ENCODE results near the gene EPSTI1. TPM values are rescaled to one million over a fixed set of nuclear protein-coding genes. Genes with fewer than 3 reads are reported as not detected.

EPSTI1 gene
- total RNA-seq, 1 donor from 2014 or later = 4.6 TPM

DNA sequence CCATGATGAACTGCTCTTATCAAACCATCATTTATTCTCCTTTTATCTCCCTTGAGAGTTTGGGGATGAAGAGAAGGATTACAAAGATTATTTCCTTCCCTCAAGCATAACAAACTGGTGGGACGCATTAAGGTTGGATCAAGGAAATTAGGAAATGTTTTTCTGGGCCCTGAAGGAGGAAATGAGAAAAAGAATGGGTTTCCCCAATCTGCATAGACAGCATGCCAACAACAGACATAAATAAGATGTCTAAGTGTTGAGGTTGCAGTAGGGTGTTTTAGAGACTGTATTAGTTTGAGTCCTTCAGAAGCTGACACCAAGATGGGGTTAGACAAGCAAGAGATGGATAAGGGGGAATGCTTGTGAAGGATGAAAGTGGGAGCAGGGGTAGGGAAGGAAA lies 7.3 kb downstream of the EPSTI1 start:
- no peak overlapping the region for H3K4me3 ChIP-seq (ENCODE audit: low read depth, low read length)
- TF ChIP-seq, protein P1, sequence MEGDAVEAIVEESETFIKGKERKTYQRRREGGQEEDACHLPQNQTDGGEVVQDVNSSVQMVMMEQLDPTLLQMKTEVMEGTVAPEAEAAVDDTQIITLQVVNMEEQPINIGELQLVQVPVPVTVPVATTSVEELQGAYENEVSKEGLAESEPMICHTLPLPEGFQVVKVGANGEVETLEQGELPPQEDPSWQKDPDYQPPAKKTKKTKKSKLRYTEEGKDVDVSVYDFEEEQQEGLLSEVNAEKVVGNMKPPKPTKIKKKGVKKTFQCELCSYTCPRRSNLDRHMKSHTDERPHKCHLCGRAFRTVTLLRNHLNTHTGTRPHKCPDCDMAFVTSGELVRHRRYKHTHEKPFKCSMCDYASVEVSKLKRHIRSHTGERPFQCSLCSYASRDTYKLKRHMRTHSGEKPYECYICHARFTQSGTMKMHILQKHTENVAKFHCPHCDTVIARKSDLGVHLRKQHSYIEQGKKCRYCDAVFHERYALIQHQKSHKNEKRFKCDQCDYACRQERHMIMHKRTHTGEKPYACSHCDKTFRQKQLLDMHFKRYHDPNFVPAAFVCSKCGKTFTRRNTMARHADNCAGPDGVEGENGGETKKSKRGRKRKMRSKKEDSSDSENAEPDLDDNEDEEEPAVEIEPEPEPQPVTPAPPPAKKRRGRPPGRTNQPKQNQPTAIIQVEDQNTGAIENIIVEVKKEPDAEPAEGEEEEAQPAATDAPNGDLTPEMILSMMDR (conservative IDR thresholded peaks at IDR 0.05; ENCODE audit: low read depth, low read length) = no peak
- no peak for DNase-seq (ENCODE audit: low read depth)

DNA sequence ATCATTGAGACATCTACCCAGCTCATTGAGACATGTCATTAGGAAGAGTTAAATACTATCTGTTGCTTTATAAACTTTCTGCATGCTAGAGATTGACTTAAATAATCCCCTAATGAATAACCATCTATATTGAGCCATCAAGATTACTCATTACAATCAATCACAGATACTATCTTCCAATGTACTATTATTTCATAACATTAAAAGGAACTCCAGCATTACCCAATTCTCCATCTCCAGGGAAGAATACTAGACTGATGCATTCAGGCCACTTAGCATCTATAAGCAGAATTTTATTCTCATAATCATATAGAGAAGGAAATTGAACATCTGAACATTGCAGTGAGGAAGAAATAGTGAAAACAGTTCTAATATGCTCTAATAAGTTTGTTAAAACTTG lies 8.0 kb downstream of the EPSTI1 start:
- no peak for DNase-seq (ENCODE audit: low read depth)
- TF ChIP-seq, protein P1 (conservative IDR thresholded peaks at IDR 0.05; ENCODE audit: low read depth, low read length) = no peak

DNA sequence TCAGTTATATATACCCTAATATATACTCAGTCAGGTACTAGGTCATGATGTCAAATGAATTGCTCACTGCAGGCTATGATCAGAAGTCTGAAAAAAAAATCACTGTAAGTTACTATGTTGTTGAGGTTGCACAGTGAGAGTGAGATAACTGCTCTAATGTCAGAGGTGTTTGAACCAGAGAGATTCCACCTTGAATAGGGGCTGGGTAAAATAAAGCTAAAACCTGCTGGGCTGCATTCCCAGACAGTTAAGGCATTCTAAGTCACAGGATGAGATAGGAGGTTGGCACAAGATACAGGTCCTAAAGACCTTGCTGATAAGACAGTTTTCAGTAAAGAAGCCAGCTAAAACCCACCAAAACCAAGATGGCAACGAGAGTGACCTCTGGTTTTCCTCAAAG lies 10.2 kb downstream of the EPSTI1 start:
- TF ChIP-seq, protein P1 (conservative IDR thresholded peaks at IDR 0.05; ENCODE audit: low read depth, low read length) = no peak
- no peak overlapping the region for H3K4me3 ChIP-seq (ENCODE audit: low read depth, low read length)
- no peak for DNase-seq (ENCODE audit: low read depth)

More for the DNA sequence above, 8.0 kb downstream of the EPSTI1 start:
- no peak overlapping the region for H3K4me3 ChIP-seq (ENCODE audit: low read depth, low read length)

DNA sequence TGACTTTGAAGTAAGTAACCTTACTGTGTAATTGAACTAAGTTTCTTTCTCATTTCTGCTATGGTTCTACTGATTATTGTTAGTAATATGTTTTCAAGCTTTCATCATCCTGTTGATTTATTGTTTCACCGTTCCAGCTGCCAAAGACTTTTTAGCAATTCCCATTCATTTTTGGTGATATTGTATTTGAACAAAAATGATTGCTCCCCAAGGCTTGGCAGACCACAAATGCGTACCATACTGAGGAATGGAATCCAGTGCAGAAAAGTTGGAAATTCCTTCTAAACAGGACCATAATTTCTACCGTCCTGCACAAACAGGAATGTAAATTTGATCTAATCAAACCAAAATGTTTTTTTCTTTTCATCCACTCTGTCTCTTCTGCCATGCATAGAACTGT lies 10.7 kb downstream of the EPSTI1 start:
- no peak for DNase-seq (ENCODE audit: low read depth)
- no peak overlapping the region for H3K4me3 ChIP-seq (ENCODE audit: low read depth, low read length)
- TF ChIP-seq, protein P1 (conservative IDR thresholded peaks at IDR 0.05; ENCODE audit: low read depth, low read length) = no peak

DNA sequence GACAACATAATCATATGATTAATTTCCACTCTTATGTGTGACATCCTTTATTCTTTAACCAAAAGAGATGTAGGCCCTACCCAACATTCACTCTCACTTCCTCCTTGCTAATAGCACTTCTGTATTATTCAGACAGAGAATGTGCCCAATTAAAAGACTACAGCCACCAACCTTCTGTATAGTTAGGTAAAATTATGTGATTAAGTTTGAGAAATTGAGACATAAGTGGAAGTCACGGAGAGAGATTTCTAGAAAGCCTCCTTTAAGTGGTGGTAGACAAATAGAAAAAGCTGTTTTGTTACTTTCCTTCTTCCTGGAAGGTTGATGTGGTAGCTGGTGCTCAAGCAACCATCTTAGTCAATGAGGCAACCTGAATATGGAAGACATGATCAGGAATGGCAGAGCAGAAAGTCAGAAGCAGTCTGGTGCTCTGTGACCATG lies 14.8 kb downstream of the EPSTI1 start:
- TF ChIP-seq, protein P1 (conservative IDR thresholded peaks at IDR 0.05; ENCODE audit: low read depth, low read length) = no peak
- DNase-seq (ENCODE audit: low read depth) = no peak
- H3K4me3 ChIP-seq (ENCODE audit: low read depth, low read length) = no peak overlapping the region

DNA sequence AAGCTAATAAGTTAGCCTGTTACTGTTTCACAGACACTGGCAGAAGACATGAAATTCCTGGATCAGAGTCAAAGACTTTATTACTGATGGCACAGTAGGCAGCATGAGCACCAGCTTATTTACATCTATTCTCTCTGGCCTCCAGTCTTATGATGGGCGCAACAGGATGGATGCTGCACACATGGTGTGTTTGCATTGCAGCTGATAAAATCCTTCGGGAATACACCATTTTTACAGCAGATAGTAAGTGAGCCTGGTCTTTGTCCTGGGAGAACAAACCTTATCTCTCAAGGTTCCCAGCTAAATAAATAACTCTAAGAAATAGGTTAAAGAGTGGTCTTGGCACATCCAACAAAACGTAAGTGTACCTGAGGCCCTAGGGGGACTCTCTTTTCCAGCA lies 16.0 kb downstream of the EPSTI1 start:
- TF ChIP-seq, protein P1 (conservative IDR thresholded peaks at IDR 0.05; ENCODE audit: low read depth, low read length) = no peak
- no peak for DNase-seq (ENCODE audit: low read depth)
- H3K4me3 ChIP-seq (ENCODE audit: low read depth, low read length) = no peak overlapping the region

DNA sequence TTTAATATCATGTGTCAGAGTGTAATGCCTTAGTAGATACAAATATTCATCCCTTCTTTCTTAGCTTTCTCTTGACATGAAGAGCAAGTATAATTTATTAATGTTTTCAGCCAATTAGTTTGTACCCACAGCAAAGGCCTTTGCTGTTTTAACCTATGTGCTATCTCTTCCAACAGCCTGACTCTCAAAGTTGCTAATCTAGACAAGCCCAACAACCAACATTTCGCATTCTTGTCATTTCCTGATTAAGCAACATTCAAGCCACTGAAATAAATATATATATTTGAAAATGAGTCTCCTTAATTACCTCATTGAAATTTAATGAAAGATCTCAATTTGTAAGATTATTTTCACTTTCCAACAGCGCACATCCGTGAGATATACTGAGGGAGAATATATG lies 18.5 kb downstream of the EPSTI1 start:
- no peak overlapping the region for H3K4me3 ChIP-seq (ENCODE audit: low read depth, low read length)
- TF ChIP-seq, protein P1 (conservative IDR thresholded peaks at IDR 0.05; ENCODE audit: low read depth, low read length) = no peak
- DNase-seq (ENCODE audit: low read depth) = no peak
